ENCODE measurements around the gene COL3A1. TPM values are rescaled to one million over a fixed set of nuclear protein-coding genes. Genes with fewer than 3 reads are reported as not detected.

COL3A1 gene
- total and polyA plus RNA-seq, 2 of the 13 experiments (the other 11 are each of a cell fraction or from before 2014, with no cell fraction given): 0.04 TPM; not detected in 1

DNA sequence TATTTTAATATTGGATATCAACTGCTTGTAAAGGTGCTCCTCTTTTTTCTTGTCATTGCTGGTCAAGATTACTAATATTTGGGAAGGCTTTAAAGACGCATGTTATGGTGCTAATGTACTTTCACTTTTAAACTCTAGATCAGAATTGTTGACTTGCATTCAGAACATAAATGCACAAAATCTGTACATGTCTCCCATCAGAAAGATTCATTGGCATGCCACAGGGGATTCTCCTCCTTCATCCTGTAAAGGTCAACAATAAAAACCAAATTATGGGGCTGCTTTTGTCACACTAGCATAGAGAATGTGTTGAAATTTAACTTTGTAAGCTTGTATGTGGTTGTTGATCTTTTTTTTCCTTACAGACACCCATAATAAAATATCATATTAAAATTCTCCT, 38.2 kb downstream of the COL3A1 start (continued):
- TF ChIP-seq, protein P1, sequence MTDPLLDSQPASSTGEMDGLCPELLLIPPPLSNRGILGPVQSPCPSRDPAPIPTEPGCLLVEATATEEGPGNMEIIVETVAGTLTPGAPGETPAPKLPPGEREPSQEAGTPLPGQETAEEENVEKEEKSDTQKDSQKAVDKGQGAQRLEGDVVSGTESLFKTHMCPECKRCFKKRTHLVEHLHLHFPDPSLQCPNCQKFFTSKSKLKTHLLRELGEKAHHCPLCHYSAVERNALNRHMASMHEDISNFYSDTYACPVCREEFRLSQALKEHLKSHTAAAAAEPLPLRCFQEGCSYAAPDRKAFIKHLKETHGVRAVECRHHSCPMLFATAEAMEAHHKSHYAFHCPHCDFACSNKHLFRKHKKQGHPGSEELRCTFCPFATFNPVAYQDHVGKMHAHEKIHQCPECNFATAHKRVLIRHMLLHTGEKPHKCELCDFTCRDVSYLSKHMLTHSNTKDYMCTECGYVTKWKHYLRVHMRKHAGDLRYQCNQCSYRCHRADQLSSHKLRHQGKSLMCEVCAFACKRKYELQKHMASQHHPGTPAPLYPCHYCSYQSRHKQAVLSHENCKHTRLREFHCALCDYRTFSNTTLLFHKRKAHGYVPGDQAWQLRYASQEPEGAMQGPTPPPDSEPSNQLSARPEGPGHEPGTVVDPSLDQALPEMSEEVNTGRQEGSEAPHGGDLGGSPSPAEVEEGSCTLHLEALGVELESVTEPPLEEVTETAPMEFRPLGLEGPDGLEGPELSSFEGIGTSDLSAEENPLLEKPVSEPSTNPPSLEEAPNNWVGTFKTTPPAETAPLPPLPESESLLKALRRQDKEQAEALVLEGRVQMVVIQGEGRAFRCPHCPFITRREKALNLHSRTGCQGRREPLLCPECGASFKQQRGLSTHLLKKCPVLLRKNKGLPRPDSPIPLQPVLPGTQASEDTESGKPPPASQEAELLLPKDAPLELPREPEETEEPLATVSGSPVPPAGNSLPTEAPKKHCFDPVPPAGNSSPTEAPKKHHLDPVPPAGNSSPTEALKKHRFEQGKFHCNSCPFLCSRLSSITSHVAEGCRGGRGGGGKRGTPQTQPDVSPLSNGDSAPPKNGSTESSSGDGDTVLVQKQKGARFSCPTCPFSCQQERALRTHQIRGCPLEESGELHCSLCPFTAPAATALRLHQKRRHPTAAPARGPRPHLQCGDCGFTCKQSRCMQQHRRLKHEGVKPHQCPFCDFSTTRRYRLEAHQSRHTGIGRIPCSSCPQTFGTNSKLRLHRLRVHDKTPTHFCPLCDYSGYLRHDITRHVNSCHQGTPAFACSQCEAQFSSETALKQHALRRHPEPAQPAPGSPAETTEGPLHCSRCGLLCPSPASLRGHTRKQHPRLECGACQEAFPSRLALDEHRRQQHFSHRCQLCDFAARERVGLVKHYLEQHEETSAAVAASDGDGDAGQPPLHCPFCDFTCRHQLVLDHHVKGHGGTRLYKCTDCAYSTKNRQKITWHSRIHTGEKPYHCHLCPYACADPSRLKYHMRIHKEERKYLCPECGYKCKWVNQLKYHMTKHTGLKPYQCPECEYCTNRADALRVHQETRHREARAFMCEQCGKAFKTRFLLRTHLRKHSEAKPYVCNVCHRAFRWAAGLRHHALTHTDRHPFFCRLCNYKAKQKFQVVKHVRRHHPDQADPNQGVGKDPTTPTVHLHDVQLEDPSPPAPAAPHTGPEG (CRISPR knock-in tag; IDR thresholded peaks at IDR 0.05): no peak

DNA sequence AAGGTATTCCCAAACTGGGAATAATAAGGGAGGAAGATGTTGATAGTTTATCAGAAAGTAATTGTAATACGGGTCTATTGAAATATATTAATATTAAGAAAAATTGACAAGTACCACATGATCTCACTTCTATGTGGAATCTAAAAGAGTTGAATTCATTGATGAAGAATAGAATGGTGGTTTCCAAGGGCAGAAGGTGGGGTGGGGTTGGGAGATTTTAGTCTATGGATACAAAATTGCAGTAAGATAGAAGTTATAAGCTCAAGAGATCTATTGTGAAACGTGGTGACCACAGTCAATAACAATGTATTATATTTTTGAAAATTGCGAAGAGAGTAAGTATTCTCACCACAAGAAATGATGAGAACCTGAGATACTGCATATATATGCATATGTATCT, 38.9 kb downstream of the COL3A1 start:
- Histone ChIP-seq H3K79me2 (ENCODE audit: insufficient read depth, low read length) (no peaks in the 10 kb centered on the region), H3K27me3 (ENCODE audit: control insufficient read depth in 1 of 2, insufficient read depth in 2 of 2, low read length in 2 of 2) (no peaks in the 10 kb centered on the region), H3K9me3 (ENCODE audit: low read length) (no peaks in the 10 kb centered on the region), H3K27ac (ENCODE audit: extremely low read length, insufficient read depth, low read length) (no peak overlapping the region), H3K4me3 (replicated peaks in 1 of 3; ENCODE audit: insufficient read depth in 1 of 3, low read depth in 2 of 3, low read length in 3 of 3) (no peak overlapping the region), H2AFZ (ENCODE audit: low read length) (no peak overlapping the region), H3K4me2 (ENCODE audit: low read depth, low read length) (no peak overlapping the region), H4K20me1 (ENCODE audit: insufficient read depth, low read length) (no peaks in the 10 kb centered on the region), H3K4me1 (ENCODE audit: insufficient read depth, low read length) (no peaks in the 10 kb centered on the region), H3K36me3 (replicated peaks in 1 of 2; ENCODE audit: control insufficient read depth in 1 of 2, insufficient read depth in 2 of 2, low read length in 2 of 2) (no peaks in the 10 kb centered on the region), H3K9ac (ENCODE audit: insufficient read depth, low read depth, low read length) (no peak overlapping the region)
- CTCF ChIA-PET (ENCODE audit: low intra/inter-chr PET ratio, low total read pairs): no interaction called here
- FAIRE-seq (no peak), DNase-seq (ENCODE audit: low spot score) (no peak), ATAC-seq (no peak)
- no TSS peak for BruUV-seq (replicated peaks)
- in situ Hi-C loops (cut with HindIII; ENCODE audit: extremely low pct_ligation_motif_present, low pct_unique_long_range_greater_than_20kb) (no loop called here), intact Hi-C loops (cut with micrococcal nuclease; ENCODE audit: unreplicated experiment) (no loop called here)
- 15% methylated on average over 3 of the region's 3 CpGs for WGBS (ENCODE audit: low lambda C conversion rate)
- POLR2A ChIA-PET: no interaction called here
- TF ChIP-seq, protein P2, sequence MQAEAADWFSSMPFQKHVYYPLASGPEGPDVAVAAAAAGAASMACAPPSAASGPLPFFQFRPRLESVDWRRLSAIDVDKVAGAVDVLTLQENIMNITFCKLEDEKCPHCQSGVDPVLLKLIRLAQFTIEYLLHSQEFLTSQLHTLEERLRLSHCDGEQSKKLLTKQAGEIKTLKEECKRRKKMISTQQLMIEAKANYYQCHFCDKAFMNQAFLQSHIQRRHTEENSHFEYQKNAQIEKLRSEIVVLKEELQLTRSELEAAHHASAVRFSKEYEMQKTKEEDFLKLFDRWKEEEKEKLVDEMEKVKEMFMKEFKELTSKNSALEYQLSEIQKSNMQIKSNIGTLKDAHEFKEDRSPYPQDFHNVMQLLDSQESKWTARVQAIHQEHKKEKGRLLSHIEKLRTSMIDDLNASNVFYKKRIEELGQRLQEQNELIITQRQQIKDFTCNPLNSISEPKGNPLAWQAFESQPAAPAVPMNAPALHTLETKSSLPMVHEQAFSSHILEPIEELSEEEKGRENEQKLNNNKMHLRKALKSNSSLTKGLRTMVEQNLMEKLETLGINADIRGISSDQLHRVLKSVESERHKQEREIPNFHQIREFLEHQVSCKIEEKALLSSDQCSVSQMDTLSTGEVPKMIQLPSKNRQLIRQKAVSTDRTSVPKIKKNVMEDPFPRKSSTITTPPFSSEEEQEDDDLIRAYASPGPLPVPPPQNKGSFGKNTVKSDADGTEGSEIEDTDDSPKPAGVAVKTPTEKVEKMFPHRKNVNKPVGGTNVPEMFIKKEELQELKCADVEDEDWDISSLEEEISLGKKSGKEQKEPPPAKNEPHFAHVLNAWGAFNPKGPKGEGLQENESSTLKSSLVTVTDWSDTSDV (CRISPR knock-in tag; IDR thresholded peaks at IDR 0.05): no peak
- TF ChIP-seq U2AF2 (IDR thresholded peaks at IDR 0.05; ENCODE audit: low read depth, low read length): no peak
- TF ChIP-seq, protein P3, sequence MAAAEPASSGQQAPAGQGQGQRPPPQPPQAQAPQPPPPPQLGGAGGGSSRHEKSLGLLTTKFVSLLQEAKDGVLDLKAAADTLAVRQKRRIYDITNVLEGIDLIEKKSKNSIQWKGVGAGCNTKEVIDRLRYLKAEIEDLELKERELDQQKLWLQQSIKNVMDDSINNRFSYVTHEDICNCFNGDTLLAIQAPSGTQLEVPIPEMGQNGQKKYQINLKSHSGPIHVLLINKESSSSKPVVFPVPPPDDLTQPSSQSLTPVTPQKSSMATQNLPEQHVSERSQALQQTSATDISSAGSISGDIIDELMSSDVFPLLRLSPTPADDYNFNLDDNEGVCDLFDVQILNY (CRISPR knock-in tag; conservative IDR thresholded peaks at IDR 0.05): no peak
- TF ChIP-seq, protein P4, sequence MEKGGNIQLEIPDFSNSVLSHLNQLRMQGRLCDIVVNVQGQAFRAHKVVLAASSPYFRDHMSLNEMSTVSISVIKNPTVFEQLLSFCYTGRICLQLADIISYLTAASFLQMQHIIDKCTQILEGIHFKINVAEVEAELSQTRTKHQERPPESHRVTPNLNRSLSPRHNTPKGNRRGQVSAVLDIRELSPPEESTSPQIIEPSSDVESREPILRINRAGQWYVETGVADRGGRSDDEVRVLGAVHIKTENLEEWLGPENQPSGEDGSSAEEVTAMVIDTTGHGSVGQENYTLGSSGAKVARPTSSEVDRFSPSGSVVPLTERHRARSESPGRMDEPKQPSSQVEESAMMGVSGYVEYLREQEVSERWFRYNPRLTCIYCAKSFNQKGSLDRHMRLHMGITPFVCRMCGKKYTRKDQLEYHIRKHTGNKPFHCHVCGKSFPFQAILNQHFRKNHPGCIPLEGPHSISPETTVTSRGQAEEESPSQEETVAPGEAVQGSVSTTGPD (CRISPR knock-in tag; IDR thresholded peaks at IDR 0.05): no peak
- TF ChIP-seq ZFP82 (CRISPR knock-in tag; IDR thresholded peaks at IDR 0.05; ENCODE audit: borderline replicate concordance): no peak
- no peak for TF ChIP-seq ZNF775 (CRISPR knock-in tag; IDR thresholded peaks at IDR 0.05; ENCODE audit: borderline replicate concordance)
- TF ChIP-seq, protein P5, sequence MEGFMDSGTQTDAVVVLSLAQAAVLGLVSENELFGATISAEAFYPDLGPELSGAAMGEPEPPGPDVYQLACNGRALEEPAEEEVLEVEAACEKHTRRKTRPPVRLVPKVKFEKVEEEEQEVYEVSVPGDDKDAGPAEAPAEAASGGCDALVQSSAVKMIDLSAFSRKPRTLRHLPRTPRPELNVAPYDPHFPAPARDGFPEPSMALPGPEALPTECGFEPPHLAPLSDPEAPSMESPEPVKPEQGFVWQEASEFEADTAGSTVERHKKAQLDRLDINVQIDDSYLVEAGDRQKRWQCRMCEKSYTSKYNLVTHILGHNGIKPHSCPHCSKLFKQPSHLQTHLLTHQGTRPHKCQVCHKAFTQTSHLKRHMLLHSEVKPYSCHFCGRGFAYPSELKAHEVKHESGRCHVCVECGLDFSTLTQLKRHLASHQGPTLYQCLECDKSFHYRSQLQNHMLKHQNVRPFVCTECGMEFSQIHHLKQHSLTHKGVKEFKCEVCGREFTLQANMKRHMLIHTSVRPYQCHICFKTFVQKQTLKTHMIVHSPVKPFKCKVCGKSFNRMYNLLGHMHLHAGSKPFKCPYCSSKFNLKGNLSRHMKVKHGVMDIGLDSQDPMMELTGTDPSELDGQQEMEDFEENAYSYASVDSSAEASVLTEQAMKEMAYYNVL (CRISPR knock-in tag; IDR thresholded peaks at IDR 0.05; ENCODE audit: borderline replicate concordance): no peak
- TF ChIP-seq CREM (IDR thresholded peaks at IDR 0.05): no peak
- no peak for TF ChIP-seq CREM (CRISPR knock-in tag; IDR thresholded peaks at IDR 0.05)
